HepG2 (cell line): ENCODE data around the gene TOR2A. TPM values are rescaled to one million over a fixed set of nuclear protein-coding genes. Genes with fewer than 3 reads are reported as not detected.

Experiments used
- AKAP8 ChIP-seq: sonication (generic); formaldehyde crosslinking; IDR thresholded peaks from 2 replicates; pipeline ENCODE4 v1.5.1; 2020; ENCODE audit warnings: mild to moderate bottlenecking, missing genetic modification reagents
- FOXK2 ChIP-seq: fragments of 450-650 bp; IDR thresholded peaks from 2 replicates; pipeline ENCODE4 v1.6.1; 2016
- FOXO4 ChIP-seq: sonication (generic); formaldehyde crosslinking; conservative IDR thresholded peaks from 2 replicates; pipeline ENCODE4 v1.8.1; 2023; ENCODE audit warnings: missing genetic modification reagents
- GZF1 ChIP-seq: sonication (generic); formaldehyde crosslinking; IDR thresholded peaks from 2 replicates; pipeline ENCODE4 v1.5.1; 2020; ENCODE audit warnings: mild to moderate bottlenecking, missing genetic modification reagents
- HMG20A ChIP-seq: IDR thresholded peaks from 2 replicates; pipeline ENCODE4 v1.6.1; 2016; ENCODE audit warnings: borderline replicate concordance
- MEIS2 ChIP-seq: sonication (generic); formaldehyde crosslinking; IDR thresholded peaks from 2 replicates; pipeline ENCODE4 v1.9.0; 2021; ENCODE audit warnings: mild to moderate bottlenecking, missing genetic modification reagents
- MXI1 ChIP-seq: IDR thresholded peaks from 3 replicates; pipeline ENCODE4 v1.6.1; 2012; ENCODE audit warnings: low read depth, low read length, inconsistent platforms, borderline replicate concordance
- MZF1 ChIP-seq: sonication (generic); formaldehyde crosslinking; IDR thresholded peaks from 2 replicates; pipeline ENCODE4 v1.8.1; 2023; ENCODE audit warnings: mild to moderate bottlenecking, missing genetic modification reagents, borderline replicate concordance
- NPAS2 ChIP-seq: sonication (generic); formaldehyde crosslinking; IDR thresholded peaks from 2 replicates; pipeline ENCODE4 v1.8.0; 2022; ENCODE audit warnings: mild to moderate bottlenecking, missing genetic modification reagents, borderline replicate concordance
- PAF1 ChIP-seq: IDR thresholded peaks from 2 replicates; pipeline ENCODE4 v1.6.1; 2016; ENCODE audit warnings: missing genetic modification reagents, missing compliant biosample characterization
- POGK ChIP-seq: sonication (generic); formaldehyde crosslinking; conservative IDR thresholded peaks from 2 replicates; pipeline ENCODE4 v1.8.0; 2022; ENCODE audit warnings: mild to moderate bottlenecking, moderate library complexity, missing genetic modification reagents
- POLR2A ChIP-seq, 2 experiments: IDR thresholded peaks; 2 replicates each; pipeline ENCODE4 v1.6.1; 2011; ENCODE audit warnings: low read depth in 2 of 2, low read length in 2 of 2, mild to moderate bottlenecking in 1 of 2, moderate library complexity in 1 of 2; ENCODE audit not compliant: insufficient read depth in 1 of 2
- RFX5 ChIP-seq: IDR thresholded peaks from 2 replicates; pipeline ENCODE4 v1.6.1; 2011; ENCODE audit warnings: low read depth, low read length, improper control_type of control experiment
- SAP130 ChIP-seq: IDR thresholded peaks from 2 replicates; pipeline ENCODE4 v1.6.1; 2016; ENCODE audit warnings: low read depth
- USF2 ChIP-seq, 2 experiments: sonication (generic) in 1 of 2; formaldehyde crosslinking in 1 of 2; IDR thresholded peaks; 2 replicates each; pipeline versions ENCODE4 v1.5.1 to v1.6.1; 2011 to 2020; ENCODE audit warnings: borderline replicate concordance in 1 of 2, low read depth in 1 of 2, low read length in 1 of 2, mild to moderate bottlenecking in 1 of 2, missing genetic modification reagents in 1 of 2, moderate library complexity in 1 of 2
- ZNF136 ChIP-seq: sonication (generic); formaldehyde crosslinking; IDR thresholded peaks from 2 replicates; pipeline ENCODE4 v1.8.1; 2022; ENCODE audit warnings: low read depth, mild to moderate bottlenecking, moderate library complexity, missing genetic modification reagents
- ZNF619 ChIP-seq: sonication (generic); formaldehyde crosslinking; IDR thresholded peaks from 2 replicates; pipeline ENCODE4 v1.4.0; 2020; ENCODE audit warnings: mild to moderate bottlenecking, missing genetic modification reagents
- polyA plus RNA-seq, 8 experiments: library from polyadenylated mRNA; depleted of rRNA in 3 of 8; stranded (reverse) in 7 of 8; unstranded in 1 of 8; fragments of >200 nt; fragmentation: Illumina TruSeq in 4 of 8; extraction: Trizol in 4 of 8; gene quantifications; 2 replicates each; pipeline versions ENCODE4 v1.2.1 to v1.2.3, GENCODE V29; 2011 to 2016; ENCODE audit warnings: low read depth in 4 of 8, missing spikeins in 1 of 8, mixed read lengths in 1 of 8; ENCODE audit not compliant: insufficient read depth in 1 of 8
- total RNA-seq, 5 experiments: library from RNA; depleted of rRNA; stranded (reverse); fragments of >200 nt; fragmentation: Illumina TruSeq; extraction: Trizol; gene quantifications; 2 replicates each; pipeline ENCODE4 v1.2.3, GENCODE V29; 2016; ENCODE audit warnings: low read depth in 1 of 5
- TF ChIP-seq, protein P1 (sequence below): fragments of 450-650 bp; IDR thresholded peaks from 2 replicates; pipeline ENCODE4 v1.6.1; 2017; ENCODE audit warnings: mild to moderate bottlenecking

The TOR2A gene
- total and polyA plus RNA-seq, 2 of the 13 experiments (the other 11 are each of a cell fraction or from before 2014, with no cell fraction given), result 3.5 to 7.2 TPM

DNA sequence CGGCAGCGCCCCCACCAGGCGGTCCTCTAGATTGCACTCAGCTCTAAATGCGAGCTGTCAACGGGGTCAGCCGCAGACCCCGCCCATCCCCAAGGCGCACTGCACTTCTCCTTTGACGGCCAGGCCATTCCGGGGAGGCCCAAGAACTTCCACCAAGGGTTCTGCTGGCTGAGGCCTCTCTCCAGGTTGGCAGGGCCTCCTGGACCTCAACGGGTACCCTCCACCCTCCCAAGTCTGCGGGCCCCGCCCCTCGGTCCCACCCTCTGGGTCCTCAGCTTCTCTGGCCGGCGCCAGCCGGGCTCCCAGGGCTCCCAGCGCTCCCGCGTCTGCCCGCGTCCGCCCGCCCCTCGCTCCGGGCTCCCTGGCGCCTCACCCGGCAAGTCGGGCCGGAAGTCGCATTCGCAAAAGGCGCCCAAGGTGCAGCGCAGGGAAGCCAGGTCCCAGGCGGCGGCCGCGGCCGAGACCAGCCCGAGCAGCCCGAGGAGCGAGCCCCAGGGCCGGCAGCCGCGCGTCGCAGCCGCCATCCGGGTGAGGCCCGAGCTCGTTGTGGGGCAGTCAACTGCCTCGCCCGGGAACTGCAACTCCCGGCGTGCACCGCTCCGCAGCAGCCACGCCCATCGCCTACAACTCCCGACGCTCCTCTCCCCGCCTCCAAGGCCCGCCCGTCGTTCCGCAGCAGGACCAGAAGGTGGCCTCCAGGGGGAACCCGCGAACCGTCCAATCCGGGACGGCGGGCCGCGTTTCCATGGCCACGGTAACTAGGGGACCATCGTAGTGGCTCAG is at the start of gene TOR2A (continued):
- peak; percentile 68 for TF ChIP-seq POGK
- peak; percentile 72 for TF ChIP-seq MEIS2 (CRISPR knock-in tag)
- no peak for TF ChIP-seq HMG20A (CRISPR knock-in tag)
- no peak for TF ChIP-seq GZF1
- TF ChIP-seq FOXK2, result no peak
- peak; percentile 98 for TF ChIP-seq MXI1
- TF ChIP-seq FOXO4 (CRISPR knock-in tag), result no peak
- peak; percentile 51 to 70 for TF ChIP-seq POLR2A (IDR thresholded peaks at IDR 0.05; ENCODE audit: insufficient read depth in 1 of 2, low read depth in 2 of 2, low read length in 2 of 2)
- TF ChIP-seq ZNF619 (CRISPR knock-in tag), result 0 out of 2 replicates have a peak, but pooled peaks have one; percentile 63
- 0 out of 2 replicates have a peak, but pooled peaks have one; percentile 27 for TF ChIP-seq AKAP8 (CRISPR knock-in tag)
- no peak for TF ChIP-seq MZF1 (CRISPR knock-in tag)
- TF ChIP-seq, protein P1, sequence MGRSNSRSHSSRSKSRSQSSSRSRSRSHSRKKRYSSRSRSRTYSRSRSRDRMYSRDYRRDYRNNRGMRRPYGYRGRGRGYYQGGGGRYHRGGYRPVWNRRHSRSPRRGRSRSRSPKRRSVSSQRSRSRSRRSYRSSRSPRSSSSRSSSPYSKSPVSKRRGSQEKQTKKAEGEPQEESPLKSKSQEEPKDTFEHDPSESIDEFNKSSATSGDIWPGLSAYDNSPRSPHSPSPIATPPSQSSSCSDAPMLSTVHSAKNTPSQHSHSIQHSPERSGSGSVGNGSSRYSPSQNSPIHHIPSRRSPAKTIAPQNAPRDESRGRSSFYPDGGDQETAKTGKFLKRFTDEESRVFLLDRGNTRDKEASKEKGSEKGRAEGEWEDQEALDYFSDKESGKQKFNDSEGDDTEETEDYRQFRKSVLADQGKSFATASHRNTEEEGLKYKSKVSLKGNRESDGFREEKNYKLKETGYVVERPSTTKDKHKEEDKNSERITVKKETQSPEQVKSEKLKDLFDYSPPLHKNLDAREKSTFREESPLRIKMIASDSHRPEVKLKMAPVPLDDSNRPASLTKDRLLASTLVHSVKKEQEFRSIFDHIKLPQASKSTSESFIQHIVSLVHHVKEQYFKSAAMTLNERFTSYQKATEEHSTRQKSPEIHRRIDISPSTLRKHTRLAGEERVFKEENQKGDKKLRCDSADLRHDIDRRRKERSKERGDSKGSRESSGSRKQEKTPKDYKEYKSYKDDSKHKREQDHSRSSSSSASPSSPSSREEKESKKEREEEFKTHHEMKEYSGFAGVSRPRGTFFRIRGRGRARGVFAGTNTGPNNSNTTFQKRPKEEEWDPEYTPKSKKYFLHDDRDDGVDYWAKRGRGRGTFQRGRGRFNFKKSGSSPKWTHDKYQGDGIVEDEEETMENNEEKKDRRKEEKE, result no peak
- TF ChIP-seq ZNF136 (CRISPR knock-in tag), result no peak
- TF ChIP-seq NPAS2, result no peak
- no peak for TF ChIP-seq USF2 (IDR thresholded peaks at IDR 0.05; ENCODE audit: low read depth, low read length)
- TF ChIP-seq USF2 (CRISPR knock-in tag; IDR thresholded peaks at IDR 0.05; ENCODE audit: borderline replicate concordance), result no peak
- peak; percentile 92 for TF ChIP-seq SAP130 (CRISPR knock-in tag)
- no peak for TF ChIP-seq PAF1 (CRISPR knock-in tag)
- peak; percentile 95 for TF ChIP-seq RFX5
